ENCODE data around the gene BCL11A.

The BCL11A gene

DNA sequence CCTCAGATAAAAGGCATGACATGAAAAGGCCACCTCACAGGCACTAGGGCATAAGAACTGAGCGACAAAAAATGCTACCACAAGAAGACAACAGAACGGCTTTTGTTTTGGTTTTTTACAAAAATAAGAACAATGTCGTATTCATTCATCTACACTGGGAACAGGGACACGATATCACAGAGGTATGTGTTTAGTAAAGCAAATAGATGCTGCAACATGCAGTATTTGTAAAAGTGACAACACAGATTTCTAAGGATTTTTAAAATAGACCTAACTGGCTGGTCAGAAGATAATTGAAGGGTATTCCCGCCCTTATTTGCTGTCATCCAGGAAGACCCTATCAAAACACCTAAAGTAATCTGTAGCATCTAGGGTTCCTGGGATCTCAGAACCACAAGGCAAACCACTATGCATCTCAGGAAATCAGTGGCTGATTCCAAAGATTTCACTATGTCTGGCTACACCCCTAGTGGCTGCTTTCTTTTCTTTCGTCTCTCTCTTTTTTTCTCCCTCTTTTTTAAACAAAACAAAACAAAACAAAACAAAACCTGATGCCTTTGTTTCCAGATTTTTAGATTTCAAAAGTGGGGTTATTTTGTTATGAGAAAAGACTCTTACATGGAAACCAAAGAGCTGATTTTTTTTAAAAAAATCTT lies 97.2 kb downstream of the BCL11A start:
- no peak for DNase-seq

DNA sequence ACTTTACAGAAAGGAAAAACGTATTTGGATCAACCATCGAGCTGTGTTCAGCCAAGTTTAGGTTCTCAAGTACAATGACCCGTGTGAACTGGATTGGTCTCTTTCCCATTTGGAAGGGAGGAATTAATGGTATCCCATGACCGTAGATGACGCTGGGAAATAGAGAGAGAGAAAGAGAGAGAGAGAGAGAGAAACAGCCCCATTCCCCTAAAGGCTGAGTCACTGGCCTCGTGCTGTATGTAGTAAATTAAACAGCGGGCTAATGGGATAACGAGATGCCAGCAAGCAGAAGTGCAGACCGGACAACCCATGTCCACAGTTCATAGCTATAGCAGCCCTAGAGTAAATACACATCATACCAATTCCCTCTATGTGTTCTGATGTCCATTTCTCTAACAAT lies 99.6 kb downstream of the BCL11A start:
- DNase-seq = no peak

DNA sequence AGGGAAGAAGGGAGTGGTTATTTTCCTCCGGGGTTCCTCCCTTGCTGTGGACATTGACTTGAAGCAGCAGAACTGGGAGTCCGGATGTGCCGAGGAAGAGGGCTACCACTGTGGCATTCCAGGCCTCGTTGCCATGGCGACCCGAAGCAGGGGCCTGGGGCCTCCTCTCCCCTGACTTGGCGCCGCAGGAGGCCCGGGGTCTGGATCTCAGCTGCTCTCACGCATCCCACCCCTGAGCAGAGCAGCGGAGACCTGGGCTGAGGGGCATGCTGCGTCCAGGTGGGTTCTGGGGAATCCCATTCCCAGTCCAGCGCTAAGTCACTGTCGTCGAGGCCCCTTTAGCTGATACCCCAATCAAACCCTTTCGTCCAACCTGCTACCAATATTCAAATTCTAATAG lies 100.2 kb downstream of the BCL11A start:
- DNase-seq = no peak

DNA sequence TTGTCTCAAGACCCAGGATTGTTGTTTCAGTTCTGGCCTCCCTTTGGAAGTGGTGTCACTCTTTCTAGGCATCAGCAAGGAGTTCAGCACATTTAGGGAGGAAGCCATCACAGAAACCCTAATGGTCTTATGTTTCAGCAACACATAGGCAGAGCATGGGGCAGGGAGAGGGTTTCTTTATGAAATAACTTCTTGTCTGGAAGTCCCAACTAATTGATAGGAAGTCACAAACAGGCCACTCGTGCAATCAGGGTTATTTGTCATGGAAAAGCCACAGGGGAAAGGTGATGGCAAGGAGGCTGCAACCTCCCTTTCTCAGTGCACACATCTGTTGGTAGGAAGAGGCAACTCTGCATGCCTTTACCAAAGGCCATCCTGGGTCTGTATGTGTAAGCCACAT lies 103.0 kb downstream of the BCL11A start:
- no peak for DNase-seq

DNA sequence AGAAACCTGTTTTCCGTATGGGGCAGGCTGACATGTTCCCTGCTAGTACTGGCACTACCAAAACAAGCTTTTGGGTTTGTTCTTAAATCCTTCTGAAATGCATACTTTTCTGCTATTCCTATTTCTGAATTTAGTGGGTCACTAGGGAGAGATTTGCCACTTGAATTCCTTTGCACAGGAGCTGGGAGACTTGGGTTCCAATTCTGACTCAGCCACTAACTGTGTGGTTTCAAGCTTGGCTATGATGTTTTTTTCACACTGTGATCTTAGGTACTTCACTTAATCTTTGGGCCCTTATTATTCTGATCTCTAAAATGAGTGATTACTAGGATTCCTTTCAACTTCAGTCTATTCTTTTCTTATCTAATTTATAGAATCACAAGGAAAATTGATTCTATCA lies 105.5 kb downstream of the BCL11A start:
- DNase-seq = no peak

DNA sequence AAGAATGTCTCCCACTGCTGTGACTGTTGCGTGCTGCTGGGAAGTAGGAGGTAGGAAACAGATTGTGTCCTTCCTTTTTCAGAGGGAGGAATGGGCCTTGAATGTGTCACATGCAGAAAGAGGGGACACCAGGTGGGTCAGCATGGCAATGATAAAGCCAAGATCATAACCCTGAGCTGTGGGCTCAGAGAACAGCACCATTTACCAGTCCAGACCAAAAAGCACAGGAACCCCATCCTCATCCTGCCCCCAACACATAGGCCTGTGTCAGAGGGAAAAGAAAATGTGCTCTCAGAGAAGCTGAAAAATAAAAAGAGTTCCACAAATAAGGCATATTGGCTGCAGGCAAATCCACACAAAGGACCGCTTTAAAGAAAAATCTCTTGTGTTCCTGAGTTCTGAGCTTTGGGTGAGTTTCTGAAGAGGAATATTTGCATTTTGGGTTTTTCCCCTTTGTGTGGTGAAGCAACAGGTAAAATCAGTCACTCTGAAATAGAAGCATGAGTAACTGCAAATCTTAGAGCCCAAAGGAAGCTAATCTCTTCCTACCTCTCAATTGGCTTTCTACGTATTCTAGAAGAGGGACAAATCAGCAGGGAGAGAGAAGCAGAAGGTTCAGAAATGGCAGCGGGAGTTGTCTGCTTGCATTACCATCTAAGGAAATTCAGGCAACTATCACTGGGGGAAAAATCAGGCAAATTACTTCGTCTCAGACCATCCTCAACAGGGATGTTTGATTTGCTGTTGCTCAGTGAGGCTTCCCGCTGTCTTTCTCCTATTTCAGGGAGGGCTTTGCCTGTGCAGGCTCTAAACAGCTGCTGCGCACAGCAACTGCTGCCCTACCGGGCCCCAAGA lies 106.8 kb downstream of the BCL11A start:
- no peak for DNase-seq

DNA sequence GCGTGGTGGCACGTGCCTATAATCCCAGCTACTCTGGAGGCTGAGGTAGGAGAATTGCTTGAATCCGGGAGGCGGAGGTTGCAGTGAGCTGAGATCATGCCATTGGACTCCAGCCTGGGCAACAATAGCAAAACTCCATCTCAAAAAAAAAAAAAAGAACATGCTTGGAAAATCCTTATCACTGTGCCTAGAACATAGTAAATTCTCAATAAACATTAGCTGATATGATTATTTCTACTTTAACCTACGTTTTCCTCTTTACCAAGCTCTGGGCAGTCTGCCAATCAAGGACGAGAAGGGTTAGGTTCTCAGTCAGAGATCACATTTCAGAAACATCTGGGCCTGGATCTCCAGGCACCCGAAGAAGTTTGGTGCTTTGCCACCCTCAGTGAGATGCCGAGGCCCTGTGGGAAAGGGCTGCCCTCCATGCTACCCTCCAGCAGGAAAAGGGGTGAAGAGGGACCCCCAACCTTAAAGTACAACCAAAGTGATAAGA lies 107.7 kb downstream of the BCL11A start:
- no peak for DNase-seq

DNA sequence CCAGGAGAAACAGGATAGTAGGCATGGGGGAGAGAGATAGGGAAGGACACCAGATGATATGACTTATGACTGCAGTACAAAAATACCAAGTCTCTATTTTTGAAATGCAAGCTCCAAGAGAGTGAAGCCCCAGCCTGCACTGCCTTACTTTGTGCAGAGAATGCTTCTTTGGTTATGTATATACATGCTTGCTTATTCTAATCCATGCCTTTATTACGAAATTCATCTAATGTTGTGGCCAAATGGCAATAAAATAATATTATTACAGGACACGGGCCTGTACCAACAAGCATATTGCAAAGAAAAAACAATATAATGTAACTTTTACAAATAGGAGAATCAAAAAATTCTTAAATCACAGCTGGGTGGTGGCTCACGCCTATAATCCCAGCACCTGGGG lies 110.8 kb downstream of the BCL11A start:
- no peak for DNase-seq

DNA sequence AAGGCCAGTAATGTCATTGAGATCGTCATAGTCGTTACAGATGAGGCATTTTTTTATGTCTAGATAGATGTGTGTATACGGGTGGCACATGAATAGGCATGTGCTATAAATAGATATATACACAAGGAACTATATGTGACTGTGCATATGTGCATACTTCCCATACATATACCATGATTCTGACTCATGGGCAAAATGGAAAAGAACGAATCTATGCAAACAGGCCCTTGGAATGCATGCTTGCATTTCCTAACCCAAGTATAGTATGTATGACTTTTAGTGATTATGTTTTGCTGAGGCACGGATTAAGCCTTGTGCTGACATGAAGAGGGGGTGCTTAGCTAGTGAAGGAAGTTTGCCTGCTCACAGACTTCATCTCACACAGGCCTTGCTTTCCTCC lies 111.7 kb downstream of the BCL11A start:
- no peak for DNase-seq

DNA sequence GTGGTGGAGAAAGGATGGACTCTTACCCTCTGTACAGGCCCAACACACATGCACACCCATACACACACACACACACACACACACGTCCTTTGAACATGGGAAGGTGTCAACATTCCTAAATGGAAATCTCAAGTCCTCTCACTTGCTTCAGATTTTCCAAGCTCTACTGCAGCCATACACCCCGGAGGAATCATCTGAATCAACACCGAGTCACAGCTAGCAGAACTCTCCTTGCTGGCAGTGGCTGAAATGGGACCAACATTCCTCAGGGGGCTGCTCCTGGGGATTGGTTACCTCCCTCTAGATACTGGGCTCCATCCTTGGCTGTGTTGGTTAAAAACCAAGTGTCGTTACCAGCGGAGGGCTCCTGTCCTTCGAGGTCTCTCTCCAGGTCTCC lies 112.7 kb downstream of the BCL11A start:
- DNase-seq = no peak

DNA sequence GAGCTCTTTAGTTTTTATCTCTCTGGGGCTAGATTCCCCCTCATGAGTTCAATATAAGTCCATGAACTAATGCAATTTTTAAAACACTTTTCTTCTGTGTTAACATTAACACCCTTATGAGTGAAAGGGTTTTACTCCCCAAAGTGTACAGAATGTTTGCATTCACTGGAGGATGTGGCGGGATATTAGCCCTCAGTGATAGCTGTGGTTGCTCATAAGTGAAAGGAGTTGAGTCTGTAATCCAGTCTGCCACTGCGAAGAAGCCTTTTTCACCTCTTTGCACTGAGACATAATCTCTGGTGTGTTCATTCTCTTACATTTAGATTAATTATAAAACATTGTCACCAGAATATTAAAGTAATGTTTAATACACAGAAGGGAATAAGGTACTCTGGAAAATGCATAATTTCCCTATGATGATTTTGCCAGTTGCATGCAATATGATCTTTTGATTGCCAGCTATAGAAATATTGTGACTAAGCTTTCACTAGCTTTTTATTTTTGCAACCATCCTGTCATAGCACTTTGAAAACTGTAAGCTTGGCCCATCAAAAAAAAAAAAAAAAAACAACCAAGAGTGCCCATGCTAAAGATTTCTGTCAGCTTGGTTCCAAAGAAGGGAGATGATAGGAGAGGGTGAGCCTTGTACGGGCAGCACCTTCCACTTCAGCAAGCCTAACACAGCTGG lies 113.2 kb downstream of the BCL11A start:
- no peak for DNase-seq

DNA sequence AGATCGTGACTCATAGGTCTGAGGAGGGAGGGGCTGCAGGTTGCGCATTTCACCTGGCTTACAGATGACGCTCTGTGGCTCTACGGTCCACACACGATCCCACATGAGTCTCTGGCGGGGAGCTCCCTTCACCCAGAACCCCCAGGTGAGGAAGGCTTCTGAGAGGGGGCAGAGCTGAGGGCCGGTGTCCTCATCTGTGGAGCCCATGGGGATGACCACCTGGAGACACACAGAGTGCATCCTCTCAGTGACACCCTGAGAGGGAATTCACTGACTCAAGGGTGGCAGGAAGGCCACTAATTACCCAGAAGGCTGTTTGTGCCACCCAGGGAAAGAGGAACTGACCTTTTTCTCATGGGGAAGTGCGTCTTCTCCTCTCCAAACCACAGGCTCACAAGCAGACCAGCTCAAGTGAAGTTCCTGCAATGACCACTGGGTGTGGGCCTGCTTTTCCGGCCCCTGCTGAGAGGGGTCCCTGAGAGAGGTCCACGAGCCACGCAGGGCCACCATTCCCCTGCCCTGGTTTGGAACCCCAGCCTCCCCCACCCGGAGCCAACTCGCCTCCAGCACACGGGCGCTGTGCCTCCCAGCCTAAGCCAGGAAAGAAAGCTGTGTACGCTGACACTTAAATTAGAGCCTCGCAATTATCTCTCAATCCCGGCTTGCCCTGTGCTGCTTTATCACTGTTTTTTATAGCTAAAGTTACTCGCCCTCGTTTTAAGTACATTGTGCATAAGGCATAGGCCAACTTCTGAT lies 114.1 kb downstream of the BCL11A start:
- DNase-seq = peak; percentile 28 to 81

DNA sequence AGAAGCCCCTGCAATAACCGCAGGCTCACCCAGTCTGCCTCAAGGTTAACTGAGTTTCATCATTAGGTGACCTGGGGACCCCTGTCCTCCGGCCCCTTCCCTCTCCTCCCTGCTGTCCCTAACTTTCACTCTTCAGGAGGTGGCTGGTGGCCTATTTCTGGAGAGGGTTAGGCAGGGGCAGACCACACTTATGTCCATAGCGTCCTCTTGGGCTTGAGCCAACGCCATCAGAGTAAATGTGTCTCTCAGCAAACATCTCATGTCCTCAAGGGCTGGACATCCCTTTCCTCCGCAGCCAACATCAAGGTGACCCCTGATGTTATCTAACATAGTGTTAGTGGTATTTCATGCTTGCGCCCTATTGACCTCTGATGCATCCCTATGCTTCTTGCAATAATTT lies 114.8 kb downstream of the BCL11A start:
- no peak for DNase-seq

DNA sequence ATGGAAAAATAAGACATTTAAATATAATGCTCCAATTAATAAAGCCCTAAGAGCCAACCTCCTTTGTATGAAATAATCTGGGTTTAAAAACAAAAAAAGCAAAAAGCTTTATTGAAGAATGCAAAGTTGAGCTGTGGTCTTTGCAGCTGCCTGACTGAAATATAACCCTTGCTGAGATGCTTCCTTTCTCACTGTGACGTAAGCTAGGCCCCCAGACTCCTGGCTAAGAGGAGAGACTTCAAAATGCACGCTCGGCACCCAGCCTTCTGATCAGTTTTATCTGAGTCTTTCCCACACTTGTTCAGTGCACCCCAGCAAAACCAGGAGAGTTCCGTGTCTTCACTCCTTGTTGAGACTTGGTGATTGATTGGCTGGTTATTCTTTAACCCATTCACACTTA lies 115.3 kb downstream of the BCL11A start:
- DNase-seq = no peak

DNA sequence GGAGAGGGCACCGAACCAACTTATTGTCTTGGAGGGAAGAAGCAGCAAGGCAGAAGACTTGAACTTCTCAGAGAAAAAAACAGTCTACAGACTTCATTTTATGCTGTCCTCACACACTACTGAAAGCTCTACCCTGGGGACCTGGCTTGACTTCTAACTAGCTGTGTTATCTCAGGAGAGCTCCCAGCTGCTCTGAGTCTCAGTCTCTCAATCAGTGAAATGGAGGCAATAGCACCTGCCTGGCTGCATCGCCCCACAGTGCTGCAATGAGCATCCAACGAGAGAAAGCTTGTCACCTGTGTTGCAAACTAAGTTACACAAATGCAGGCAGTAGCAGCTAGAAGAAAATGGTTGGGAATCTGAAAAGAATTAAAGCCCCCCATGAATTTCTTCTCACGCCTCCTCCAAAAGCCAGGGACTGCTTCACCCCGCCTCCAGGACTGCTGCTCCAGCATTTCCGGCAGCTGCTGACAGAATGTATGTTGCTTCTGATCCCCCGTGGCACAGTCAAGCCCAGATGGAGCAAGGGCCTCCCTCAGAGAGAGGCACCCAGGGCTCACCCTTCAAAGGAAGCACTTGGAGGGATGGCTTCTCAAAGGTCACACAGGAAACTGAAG lies 116.3 kb downstream of the BCL11A start:
- no peak for DNase-seq

DNA sequence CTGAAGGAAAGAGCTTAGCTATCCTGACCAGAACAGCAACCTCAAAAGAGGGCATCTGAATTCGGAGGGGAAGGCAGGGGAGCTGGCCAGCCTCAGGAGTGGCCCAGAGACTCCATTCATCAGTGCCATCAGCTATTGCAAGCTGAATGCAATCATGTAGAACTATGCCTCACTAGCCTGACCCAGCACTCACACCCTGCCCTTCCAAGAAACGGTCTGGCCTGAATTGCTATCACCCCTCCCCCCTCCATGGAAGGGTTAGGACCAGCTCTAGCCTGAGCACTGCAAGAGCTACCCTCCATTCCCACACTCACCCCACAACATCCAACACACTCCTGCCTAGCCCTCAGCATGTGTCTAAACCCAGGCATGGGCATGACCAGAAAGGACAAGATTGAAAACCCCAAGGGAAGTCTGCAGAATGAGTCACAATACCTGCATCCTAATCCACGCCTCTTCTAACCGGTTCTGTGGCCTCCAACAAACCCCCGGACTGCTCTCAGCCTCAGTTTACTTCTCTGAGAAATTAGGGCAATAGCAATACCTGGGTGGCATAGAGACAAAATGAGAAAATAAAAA lies 120.3 kb downstream of the BCL11A start:
- no peak for DNase-seq

DNA sequence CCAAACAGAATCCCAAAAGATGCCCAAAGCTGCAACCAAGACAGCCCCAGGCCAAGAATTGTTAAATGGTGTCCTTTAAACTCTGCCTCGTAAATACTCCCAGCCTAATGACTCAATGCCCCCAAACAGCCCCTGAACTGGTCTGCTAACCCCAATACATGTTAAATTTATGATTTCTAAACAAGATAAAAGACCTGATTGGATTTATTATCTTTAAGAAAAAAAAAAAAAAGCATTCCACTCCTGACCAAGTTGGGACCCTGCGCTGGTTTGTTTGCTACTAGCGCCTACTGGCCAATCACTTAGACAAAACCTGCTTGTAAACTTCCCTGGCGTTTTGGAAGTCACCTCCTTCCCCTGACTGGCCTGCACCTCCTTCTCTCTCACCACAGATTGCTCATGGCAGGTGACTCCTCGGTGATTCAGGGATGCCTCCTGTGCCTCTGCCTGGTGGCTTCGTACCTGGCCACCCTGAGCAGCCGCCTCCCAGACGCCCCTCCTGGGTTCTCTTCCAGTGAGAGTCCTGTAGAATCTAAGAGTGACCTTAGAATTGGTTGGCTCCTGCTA lies 121.3 kb downstream of the BCL11A start:
- no peak for DNase-seq

DNA sequence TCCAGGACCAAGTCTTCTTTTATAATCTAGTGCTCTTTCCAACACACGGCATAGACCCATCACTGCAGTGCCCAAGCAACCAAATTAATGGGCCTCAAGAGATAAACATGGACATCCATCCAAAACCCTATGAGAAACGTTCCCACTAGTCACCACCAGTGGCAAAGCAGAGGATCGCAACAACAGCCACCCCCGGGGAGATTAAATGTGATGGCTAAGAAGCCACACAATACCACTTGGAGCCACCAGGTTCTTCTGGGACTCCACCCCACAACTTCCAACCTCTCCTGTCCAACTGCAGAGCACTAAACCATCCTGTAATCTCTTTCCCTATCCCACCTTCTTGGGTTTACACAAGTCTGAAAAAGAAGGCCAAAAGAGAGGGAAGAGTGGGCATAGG lies 123.8 kb downstream of the BCL11A start:
- no peak for DNase-seq

DNA sequence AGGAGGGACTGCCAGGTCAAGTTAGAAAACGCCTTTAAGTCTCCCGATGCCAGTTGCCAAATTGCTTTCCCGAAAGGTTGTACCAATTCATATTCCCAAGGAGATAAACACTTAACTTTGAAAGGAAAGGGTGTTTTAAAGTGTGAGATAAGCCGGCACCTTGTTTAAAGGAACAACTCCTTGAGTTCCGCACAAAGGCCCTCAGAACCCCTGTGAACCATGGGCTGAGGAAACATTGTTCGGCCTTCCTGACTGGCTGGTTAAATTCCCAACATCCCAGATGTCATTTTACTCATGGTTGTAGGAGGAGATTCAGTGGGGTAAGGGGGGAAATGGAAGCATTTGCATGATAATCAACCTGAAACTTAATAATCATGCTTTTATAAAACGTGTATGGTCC lies 126.6 kb downstream of the BCL11A start:
- DNase-seq = no peak

DNA sequence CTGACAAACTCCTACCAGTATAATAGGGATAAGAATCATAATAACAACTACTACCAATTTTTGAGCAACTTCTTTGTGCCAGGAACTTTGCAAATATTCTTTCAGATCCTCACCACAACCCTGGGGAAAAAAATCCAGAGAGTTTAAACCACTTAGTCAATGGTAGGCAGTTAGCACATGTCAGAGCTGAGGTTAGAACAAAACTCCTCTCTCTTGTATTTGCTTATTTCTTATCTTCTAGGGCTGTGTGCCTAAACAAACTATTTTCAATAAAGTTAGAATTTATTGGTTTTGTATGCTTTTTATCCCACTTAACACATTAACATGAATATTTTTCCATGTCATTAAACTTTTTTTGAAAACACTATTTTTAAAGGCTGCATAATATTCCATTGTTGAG lies 127.1 kb downstream of the BCL11A start:
- no peak for DNase-seq

DNA sequence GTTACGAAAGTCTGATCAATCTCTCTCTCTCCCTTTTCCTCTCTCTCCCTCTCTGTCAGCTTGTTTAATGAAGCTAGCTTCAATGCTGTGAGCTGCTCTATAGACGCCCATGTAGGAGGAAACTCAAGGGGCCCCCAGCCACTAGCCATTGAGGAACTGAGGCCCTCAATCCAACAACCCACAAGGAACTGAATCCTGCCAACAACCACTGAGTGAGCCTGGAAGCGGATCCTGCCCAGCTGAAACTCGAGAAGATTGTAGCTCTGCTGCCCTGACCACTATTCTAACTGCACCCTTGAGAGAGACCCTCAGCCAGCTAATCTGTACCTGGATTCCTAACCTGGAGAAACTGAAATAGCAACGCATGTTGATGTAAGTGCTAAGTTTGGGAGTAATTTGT lies 129.2 kb downstream of the BCL11A start:
- no peak for DNase-seq

DNA sequence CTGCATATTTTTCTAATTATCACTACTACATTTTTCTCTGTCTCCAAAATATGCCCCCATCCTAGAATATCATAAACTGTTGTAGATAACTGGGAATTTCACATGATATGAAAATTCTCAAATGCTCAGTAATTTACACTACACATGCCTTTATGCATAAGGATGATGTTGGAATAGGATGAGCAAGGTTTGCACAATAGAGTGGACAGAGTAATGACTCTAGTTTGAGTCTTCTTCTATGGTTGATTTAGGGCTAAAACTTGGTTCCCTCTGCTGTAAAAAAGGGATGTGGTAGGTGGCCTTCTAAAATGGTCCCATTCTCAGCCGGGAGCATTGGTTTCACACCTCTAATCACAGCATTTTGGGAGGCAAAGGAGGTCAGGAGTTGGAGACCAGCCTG lies 129.9 kb downstream of the BCL11A start:
- DNase-seq = no peak
